GM13976 (cell line): ENCODE data around the gene HERC2.
"Not testable (repeated sequence)": the region's sequence is repeated elsewhere in the genome, so short reads cannot be mapped to it uniquely, and the experiment has no call there.

Experiments
- DNase-seq: peaks from one replicate; pipeline ENCODE4 v3.0.0; 2012; ENCODE audit warnings: low spot score
- in situ Hi-C: fragments of 300-500 bp; cut with MboI; formaldehyde crosslinking; loops from one replicate; pipeline ENCODE4 v1.12.0; 2022; ENCODE audit warnings: low sequenced_read_pairs, mixed read lengths, inconsistent platforms; ENCODE audit not compliant: unreplicated experiment

HERC2 gene

DNA sequence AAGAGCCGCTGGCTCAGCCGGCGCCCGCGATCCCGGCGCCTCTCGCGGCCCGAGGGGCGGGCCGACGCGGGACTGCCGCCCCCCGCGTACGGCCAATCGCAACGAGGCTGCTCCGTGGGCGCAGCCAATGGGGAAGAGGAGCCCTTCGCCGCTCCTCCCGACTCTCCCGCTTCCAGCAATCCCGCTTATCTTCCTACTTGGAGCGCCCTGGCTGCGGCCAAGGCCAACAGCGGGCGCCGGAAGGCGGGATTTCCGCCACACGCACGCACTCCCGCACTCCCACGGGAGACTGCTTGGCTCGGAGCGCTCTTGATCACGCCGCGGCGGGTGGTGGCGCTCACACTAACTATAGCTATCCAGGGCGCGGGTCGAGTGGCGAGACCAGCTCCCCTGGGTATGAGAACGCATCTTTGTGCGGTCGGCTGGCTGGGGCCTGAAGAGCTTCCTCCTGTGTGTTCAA is at the start of gene HERC2:
Gene HERC2, minus strand, starts transcription at position 51 of the 460 bp plus-strand sequence. CDS start 746 bp downstream, outside the sequence.
- DNase-seq, in situ Hi-C loops: not testable (repeated sequence)

DNA sequence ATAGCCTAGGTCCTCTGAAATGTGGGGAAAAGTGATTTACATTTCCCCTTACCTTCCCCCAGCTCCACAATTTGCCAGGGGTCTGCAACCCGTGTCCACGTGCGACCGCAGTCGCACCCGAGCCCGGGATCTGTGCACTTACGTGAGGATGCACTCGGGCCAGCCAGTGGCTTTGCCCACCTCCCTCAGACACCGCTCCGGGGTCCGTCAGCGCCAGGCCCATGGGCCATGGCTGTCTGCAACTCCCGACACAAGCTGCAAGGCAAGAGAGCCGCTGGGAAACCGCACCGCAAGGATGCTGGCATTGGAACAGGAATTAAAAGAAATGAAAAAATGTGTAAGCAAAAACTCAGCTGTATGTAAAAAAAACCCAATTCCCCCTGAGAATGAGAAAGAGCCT is 43.5 kb upstream of the HERC2 start:
- DNase-seq, in situ Hi-C loops: not testable (repeated sequence)

DNA sequence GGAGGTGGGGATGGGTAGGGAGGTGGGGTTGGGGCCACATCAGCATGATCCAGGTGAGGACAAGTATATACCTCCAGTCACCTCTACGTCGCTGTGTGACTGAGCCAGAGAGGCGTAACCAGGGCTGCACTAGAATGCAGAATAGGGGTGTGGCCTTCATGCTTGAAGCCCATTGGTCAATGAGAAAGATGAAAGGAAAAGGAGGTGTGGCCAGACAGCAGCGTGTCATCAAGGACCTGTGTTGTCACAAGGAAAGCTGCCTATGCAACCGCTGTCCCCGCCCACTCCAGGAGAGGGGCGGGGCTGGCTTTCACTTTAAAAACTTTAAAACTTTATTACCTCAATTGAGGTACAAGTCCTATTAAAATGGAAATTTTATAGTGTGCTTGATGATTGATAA is 36.0 kb upstream of the HERC2 start, which contains the start of gene GOLGA6L24:
Gene GOLGA6L24, minus strand, starts transcription at position 101 of the 400 bp plus-strand sequence. Its CDS starts 61 bp downstream, at position 40.
- in situ Hi-C loops, DNase-seq: not testable (repeated sequence)

DNA sequence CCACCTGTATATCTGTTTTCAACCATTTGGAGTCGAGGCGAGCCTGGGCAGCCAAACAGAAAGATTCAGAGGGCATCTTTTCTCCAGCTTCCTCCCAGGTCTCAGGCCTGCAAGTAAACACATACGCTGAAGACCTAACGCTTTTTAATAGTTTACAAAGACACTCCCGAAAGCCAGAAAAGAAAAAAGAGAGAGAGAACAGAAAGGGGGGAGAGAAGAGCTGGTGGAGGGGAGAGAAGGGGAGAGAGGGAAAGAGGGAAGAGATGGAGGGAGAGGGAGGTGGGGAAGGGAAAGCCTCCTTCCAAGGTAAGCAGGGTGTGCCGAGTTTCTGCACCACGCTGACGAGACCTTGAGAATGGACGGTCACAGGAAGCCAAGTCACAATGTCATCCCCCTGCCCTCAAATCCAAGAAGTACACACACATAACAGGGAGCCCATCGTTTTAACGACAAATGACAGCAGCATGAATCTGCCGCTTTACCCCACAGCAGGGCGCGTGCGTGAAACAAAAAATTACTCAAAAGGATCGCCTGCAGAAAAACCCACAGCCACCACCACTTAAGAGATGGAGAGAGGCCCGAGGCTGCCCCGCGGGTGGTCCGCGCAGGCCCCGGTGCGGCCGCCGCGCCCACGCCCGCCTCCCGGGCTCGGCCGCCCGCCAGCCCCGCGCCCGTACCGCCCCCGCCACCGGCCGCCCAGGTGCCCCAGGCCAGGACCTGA is 461 bp downstream of the HERC2 start:
- DNase-seq, in situ Hi-C loops: not testable (repeated sequence)

DNA sequence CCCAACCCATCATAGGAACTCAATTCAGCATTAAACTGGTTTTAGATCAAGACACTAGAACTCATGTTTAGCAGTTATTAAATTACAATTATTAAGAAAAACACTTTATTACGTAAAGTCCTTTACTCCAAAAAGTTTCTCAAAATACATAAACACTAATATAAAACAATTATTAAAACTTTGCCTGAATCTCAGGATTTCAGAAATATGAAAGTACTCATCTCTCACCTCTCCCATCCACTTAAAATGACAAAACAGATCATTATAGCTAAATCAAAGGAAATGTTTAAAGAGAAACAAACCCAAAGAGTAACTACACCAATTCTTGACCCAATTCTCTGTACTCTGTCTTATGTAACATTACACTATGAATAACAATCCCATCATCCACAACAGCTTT is 2.3 kb downstream of the HERC2 start:
- DNase-seq, in situ Hi-C loops: not testable (repeated sequence)

- in situ Hi-C loops: not testable (repeated sequence)
Observed at GRCh38 chr15:28318828-28319227, 3.2 kb downstream of the HERC2 start.

DNA sequence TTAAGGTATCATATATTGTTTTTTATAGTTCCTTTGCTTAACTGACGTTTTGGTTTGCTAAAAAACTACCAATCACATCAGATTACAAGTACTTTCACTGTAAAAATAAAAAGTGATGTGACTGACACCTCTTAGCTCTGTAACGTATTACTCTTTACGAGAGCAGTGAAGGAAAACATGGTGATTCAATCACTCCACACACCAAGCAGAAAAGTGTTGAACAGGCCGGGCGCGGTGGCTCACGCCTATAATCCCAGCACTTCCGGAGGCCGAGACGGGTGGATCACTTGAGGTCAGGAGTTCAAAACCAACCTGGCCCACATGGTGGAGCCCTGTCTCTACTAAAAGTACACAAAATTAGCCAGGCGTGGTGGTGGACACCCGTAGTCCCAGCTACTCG is 3.9 kb downstream of the HERC2 start:
- DNase-seq, in situ Hi-C loops: not testable (repeated sequence)

More at GRCh38 chr15:28318828-28319227, 3.2 kb downstream of the HERC2 start:
- DNase-seq: not testable (repeated sequence)

DNA sequence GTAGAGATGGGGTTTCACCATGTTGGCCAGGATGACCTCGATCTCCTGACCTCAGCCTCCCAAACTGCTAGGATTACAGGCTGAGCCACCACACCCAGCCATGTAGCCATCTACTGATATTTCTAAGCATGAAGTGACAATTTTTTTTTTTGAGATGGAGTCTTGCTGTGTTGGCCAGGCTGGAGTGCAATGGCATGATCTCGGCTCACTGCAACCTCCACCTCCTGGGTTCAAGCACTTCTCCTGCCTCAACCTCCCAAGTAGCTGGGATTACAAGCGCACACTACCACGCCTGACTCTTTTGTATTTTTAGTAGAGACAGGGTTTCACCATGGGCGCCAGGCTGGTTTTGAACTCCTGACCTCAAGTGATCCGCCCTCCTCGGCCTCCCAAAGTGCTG is 5.0 kb downstream of the HERC2 start:
- DNase-seq, in situ Hi-C loops: not testable (repeated sequence)

GRCh38 chr15:28310454-28310853 is 11.5 kb downstream of the HERC2 start:
- in situ Hi-C loops: not testable (repeated sequence)

GRCh38 chr15:28308718-28309117 is 13.3 kb downstream of the HERC2 start:
- in situ Hi-C loops: not testable (repeated sequence)

More at GRCh38 chr15:28310454-28310853, 11.5 kb downstream of the HERC2 start:
- DNase-seq: not testable (repeated sequence)

GRCh38 chr15:28305700-28306099 is 16.3 kb downstream of the HERC2 start:
- in situ Hi-C loops, DNase-seq: not testable (repeated sequence)

More at GRCh38 chr15:28308718-28309117, 13.3 kb downstream of the HERC2 start:
- DNase-seq: not testable (repeated sequence)

GRCh38 chr15:28297434-28297833 is 24.5 kb downstream of the HERC2 start:
- in situ Hi-C loops, DNase-seq: not testable (repeated sequence)

DNA sequence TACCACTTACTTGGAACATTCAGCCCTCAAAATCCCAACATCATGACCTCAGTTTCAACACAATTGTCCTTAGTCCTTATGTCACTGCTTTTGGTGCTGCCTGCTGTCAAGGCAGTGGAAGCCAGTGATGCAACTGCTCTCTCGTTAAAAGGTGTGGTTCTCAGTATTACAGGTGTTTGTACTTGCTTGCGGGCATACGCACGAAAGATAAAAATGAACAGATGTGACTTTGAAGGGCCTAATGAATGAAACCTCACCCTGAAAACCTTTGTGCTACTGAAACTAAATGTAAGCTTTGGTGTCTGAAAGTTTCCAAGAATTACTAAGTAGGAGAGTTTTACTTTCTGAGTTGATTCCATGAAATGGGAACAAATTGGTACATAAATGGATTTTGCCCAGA is 25.2 kb downstream of the HERC2 start:
- DNase-seq, in situ Hi-C loops: not testable (repeated sequence)

- in situ Hi-C loops, DNase-seq: not testable (repeated sequence)
Observed at GRCh38 chr15:28295009-28295563, 26.9 kb downstream of the HERC2 start.

GRCh38 chr15:28294560-28294959 is 27.4 kb downstream of the HERC2 start:
- DNase-seq, in situ Hi-C loops: not testable (repeated sequence)
